NB4 (cell line): ENCODE results near the gene TCF4.

ENCODE experiments used
- DNase-seq: peaks from one replicate; pipeline ENCODE4 v3.0.0; 2010; ENCODE audit warnings: low read depth
- H3K4me3 ChIP-seq: one replicate; pipeline ENCODE4 v1.5.1; 2011; ENCODE audit warnings: mild to moderate bottlenecking, low read depth, low read length, moderate library complexity
- CTCF ChIP-seq: IDR thresholded peaks from one replicate; pipeline ENCODE4 v1.5.1; 2012; ENCODE audit warnings: low read depth, low read length
- MAX ChIP-seq: IDR thresholded peaks from 2 replicates; pipeline ENCODE4 v1.6.1; 2011; ENCODE audit warnings: low read depth, low read length
- MYC ChIP-seq: IDR thresholded peaks from 2 replicates; pipeline ENCODE4 v1.6.1; 2011; ENCODE audit warnings: low read depth, low read length
- POLR2A ChIP-seq: IDR thresholded peaks from 2 replicates; pipeline ENCODE4 v1.6.1; 2011; ENCODE audit warnings: mild to moderate bottlenecking; ENCODE audit not compliant: insufficient read length; ENCODE audit errors: extremely low read depth

The TCF4 gene

GRCh38 chr18:55320424-55321264, 267.3 kb downstream of the TCF4 start:
- H3K4me3 ChIP-seq = no peak overlapping the region
- no peak for TF ChIP-seq POLR2A
- no peak for TF ChIP-seq CTCF
- no peak for TF ChIP-seq MAX
- TF ChIP-seq MYC = no peak
- DNase-seq = no peak

- no peak for DNase-seq
- no peak overlapping the region for H3K4me3 ChIP-seq
- no peak for TF ChIP-seq MYC
- no peak for TF ChIP-seq CTCF
- no peak for TF ChIP-seq POLR2A
- no peak for TF ChIP-seq MAX
Measured at GRCh38 chr18:55319459-55320193, 268.4 kb downstream of the TCF4 start.

GRCh38 chr18:55318951-55319441, 269.0 kb downstream of the TCF4 start:
- no peak for TF ChIP-seq POLR2A
- TF ChIP-seq MYC = no peak
- TF ChIP-seq MAX = no peak
- no peak for TF ChIP-seq CTCF
- no peak overlapping the region for H3K4me3 ChIP-seq
- no peak for DNase-seq

- TF ChIP-seq POLR2A = no peak
- no peak for TF ChIP-seq MYC
- no peak for TF ChIP-seq MAX
- no peak for TF ChIP-seq CTCF
- H3K4me3 ChIP-seq = no peak overlapping the region
- DNase-seq = no peak
Measured at GRCh38 chr18:55317864-55318263, 270.1 kb downstream of the TCF4 start.

- TF ChIP-seq CTCF = no peak
- no peak for TF ChIP-seq POLR2A
- no peak for TF ChIP-seq MYC
- TF ChIP-seq MAX = no peak
- no peak overlapping the region for H3K4me3 ChIP-seq
- DNase-seq = no peak
Measured at GRCh38 chr18:55317324-55317723, 270.7 kb downstream of the TCF4 start.
